Measurements from ENCODE around the gene SRCIN1. TPM values are rescaled to one million over a fixed set of nuclear protein-coding genes. Genes with fewer than 3 reads are reported as not detected.
"Not testable (repeated sequence)": the region's sequence is repeated elsewhere in the genome, so short reads cannot be mapped to it uniquely, and the experiment has no call there.

The SRCIN1 gene
- total RNA-seq, 1 experiment from 2014 or later: 25.8 TPM

DNA sequence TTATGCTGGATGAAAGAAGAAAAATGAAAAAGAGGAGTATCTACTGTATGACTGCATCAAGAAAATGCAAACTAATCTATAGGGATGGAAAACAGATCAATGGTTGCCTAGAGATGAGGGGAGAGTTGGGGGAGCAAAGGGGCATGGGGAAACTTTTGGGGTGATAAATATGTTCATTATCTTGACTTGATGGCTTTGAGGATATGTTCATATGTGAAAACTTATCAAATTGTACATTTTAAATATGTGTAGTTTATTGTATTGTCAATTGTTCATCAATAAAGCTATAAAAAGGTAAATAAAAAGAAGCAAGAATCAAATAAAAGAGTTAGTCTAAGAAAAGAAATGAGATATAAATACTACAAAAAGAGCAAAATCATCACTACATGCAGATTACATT is 19.7 kb upstream of the SRCIN1 start:
- Histone ChIP-seq H3K9me3 (no peaks in the 10 kb centered on the region), H3K4me1 (0 out of 2 replicates have a peak, but pooled peaks cover 3% of the 10 kb centered on the region), H3K27me3 (replicated peaks; ENCODE audit: control insufficient read depth, insufficient read depth, low read length) (no peaks in the 10 kb centered on the region), H3K4me3 (ENCODE audit: low read depth, low read length) (no peak overlapping the region), H3K36me3 (ENCODE audit: control insufficient read depth, insufficient read depth, low read length) (no peaks in the 10 kb centered on the region)
- no peak overlapping the region for H3K4me3 Mint-ChIP-seq (ENCODE audit: unreplicated experiment)
- H3K27me3 Mint-ChIP-seq (ENCODE audit: insufficient read depth, unreplicated experiment): no peaks in the 10 kb centered on the region
- H3K36me3 Mint-ChIP-seq (ENCODE audit: insufficient read depth, unreplicated experiment): peaks cover 6% of the 10 kb centered on the region
- intact Hi-C loops (cut with micrococcal nuclease; ENCODE audit: unreplicated experiment): no loop called here
- H3K9me3 Mint-ChIP-seq (ENCODE audit: unreplicated experiment): peaks cover 10% of the 10 kb centered on the region
- ChIA-PET CTCF (no interaction called here), POLR2A (no interaction called here)
- H3K27ac Mint-ChIP-seq (ENCODE audit: unreplicated experiment): no peak overlapping the region
- no peak for DNase-seq
- H3K4me1 Mint-ChIP-seq (ENCODE audit: low read depth, unreplicated experiment): peaks cover 14% of the 10 kb centered on the region
- TF ChIP-seq, protein P1, sequence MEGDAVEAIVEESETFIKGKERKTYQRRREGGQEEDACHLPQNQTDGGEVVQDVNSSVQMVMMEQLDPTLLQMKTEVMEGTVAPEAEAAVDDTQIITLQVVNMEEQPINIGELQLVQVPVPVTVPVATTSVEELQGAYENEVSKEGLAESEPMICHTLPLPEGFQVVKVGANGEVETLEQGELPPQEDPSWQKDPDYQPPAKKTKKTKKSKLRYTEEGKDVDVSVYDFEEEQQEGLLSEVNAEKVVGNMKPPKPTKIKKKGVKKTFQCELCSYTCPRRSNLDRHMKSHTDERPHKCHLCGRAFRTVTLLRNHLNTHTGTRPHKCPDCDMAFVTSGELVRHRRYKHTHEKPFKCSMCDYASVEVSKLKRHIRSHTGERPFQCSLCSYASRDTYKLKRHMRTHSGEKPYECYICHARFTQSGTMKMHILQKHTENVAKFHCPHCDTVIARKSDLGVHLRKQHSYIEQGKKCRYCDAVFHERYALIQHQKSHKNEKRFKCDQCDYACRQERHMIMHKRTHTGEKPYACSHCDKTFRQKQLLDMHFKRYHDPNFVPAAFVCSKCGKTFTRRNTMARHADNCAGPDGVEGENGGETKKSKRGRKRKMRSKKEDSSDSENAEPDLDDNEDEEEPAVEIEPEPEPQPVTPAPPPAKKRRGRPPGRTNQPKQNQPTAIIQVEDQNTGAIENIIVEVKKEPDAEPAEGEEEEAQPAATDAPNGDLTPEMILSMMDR (IDR thresholded peaks at IDR 0.05; ENCODE audit: insufficient read depth in 1 of 2, low read depth in 1 of 2, low read length in 1 of 2, severe bottlenecking in 1 of 2, unreplicated experiment in 1 of 2): no peak
- BruUV-seq (replicated peaks): no TSS peak

DNA sequence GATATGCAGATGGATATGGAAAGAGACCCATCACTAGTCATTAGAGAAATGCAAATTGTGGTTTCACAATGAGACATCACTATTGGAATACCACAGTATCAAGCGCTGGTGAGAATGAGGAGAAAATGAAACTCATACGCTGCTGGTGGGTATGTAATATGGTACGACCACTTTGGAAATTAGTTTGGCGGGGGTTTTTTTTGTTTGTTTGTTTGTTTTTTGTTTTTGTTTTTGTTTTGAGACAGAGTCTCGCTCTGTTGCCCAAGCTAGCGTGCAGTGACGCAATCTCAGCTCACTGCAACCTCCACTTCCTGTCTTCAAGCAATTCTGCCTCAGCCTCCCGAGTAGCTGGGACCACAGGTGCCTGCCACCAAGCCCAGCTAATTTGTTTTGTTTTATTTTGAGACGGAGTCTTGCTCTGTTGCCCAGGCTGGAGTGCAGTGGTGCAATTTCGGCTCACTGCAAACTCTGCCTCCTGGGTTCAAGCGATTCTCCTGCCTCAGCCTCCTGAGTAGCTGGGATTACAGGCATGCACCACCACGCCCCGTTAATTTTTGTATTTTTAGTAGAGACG is 19.1 kb upstream of the SRCIN1 start:
- H3K27ac Mint-ChIP-seq (ENCODE audit: unreplicated experiment); CTCF ChIA-PET; POLR2A ChIA-PET; H3K4me3 ChIP-seq (ENCODE audit: low read depth, low read length); H3K9me3 ChIP-seq; H3K27me3 ChIP-seq (replicated peaks; ENCODE audit: control insufficient read depth, insufficient read depth, low read length); H3K36me3 ChIP-seq (ENCODE audit: control insufficient read depth, insufficient read depth, low read length); H3K27me3 Mint-ChIP-seq (ENCODE audit: insufficient read depth, unreplicated experiment); H3K4me3 Mint-ChIP-seq (ENCODE audit: unreplicated experiment); intact Hi-C loops (cut with micrococcal nuclease; ENCODE audit: unreplicated experiment); BruUV-seq (replicated peaks); DNase-seq; H3K36me3 Mint-ChIP-seq (ENCODE audit: insufficient read depth, unreplicated experiment); H3K4me1 ChIP-seq; H3K9me3 Mint-ChIP-seq (ENCODE audit: unreplicated experiment): not testable (repeated sequence)
- peaks cover 14% of the 10 kb centered on the region for H3K4me1 Mint-ChIP-seq (ENCODE audit: low read depth, unreplicated experiment)

DNA sequence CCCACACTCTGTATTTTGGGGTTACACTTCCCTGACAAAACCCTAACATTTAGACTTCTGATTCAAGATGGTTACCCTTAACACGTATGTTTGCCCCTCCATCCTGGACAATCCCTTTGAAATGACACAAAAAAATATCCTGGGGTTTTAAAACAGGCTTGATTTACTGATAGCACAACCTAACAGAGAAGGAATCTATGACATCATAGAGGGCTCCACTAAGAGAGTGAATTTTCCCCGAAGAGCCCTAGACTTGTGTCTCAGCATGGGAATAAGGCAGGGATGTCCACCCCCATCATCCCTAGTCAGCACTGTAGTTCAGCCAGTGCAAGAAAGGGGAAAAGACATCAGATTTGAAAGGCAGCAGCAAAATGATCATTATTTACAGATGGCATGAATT is 15.8 kb upstream of the SRCIN1 start:
- H3K36me3 Mint-ChIP-seq (ENCODE audit: insufficient read depth, unreplicated experiment): no peaks in the 10 kb centered on the region
- TF ChIP-seq, protein P1 (IDR thresholded peaks at IDR 0.05; ENCODE audit: insufficient read depth in 1 of 2, low read depth in 1 of 2, low read length in 1 of 2, severe bottlenecking in 1 of 2, unreplicated experiment in 1 of 2): no peak
- Histone ChIP-seq H3K9me3 (no peaks in the 10 kb centered on the region), H3K4me3 (ENCODE audit: low read depth, low read length) (no peak overlapping the region), H3K4me1 (peaks cover 3% of the 10 kb centered on the region; the same call in 1 of the 2 replicates), H3K27me3 (replicated peaks; ENCODE audit: control insufficient read depth, insufficient read depth, low read length) (no peaks in the 10 kb centered on the region), H3K36me3 (ENCODE audit: control insufficient read depth, insufficient read depth, low read length) (no peaks in the 10 kb centered on the region)
- no peak for DNase-seq
- H3K9me3 Mint-ChIP-seq (ENCODE audit: unreplicated experiment): no peaks in the 10 kb centered on the region
- CTCF ChIA-PET: no interaction called here
- peaks cover 12% of the 10 kb centered on the region for H3K4me1 Mint-ChIP-seq (ENCODE audit: low read depth, unreplicated experiment)
- no peaks in the 10 kb centered on the region for H3K27me3 Mint-ChIP-seq (ENCODE audit: insufficient read depth, unreplicated experiment)
- H3K4me3 Mint-ChIP-seq (ENCODE audit: unreplicated experiment): no peak overlapping the region
- no peak overlapping the region for H3K27ac Mint-ChIP-seq (ENCODE audit: unreplicated experiment)
- intact Hi-C loops (cut with micrococcal nuclease; ENCODE audit: unreplicated experiment): no loop called here
- BruUV-seq (replicated peaks): no TSS peak
- POLR2A ChIA-PET: no interaction called here
